NCI-H2029 treated with DMSO at 0.1 percent for 48 hours (cell line): ENCODE measurements around the gene TRPM3.

Experiments used
- DNase-seq: peaks from one replicate; lab custom pipeline; 2025; lab: John Stamatoyannopoulos, UW

Gene TRPM3

GRCh38 chr9:70883963-70884793, 237.2 kb downstream of the TRPM3 start:
- DNase-seq: no peak

DNA sequence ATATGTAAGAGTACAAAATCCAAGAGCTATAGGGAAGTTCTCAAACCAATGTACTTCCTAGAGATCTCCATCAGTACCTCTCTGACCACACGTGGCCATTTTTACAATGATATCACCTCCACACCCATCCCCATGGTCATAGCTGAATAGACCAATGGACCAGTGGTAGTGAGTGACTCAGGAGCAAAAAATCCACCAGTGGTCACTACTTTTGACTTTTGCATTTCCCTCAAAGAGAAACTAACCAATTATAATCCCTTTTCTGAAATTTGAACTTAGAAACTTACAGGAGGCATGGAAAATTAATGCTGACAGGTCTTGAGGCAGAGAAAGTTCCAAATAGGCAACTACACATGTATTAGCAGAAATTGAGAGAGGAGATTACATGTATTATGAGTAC, 238.4 kb downstream of the TRPM3 start:
- no peak for DNase-seq

- no peak for DNase-seq
Observed at GRCh38 chr9:70881333-70881732, 240.1 kb downstream of the TRPM3 start.

- no peak for DNase-seq
Observed at GRCh38 chr9:70880535-70880934, 240.9 kb downstream of the TRPM3 start.

DNA sequence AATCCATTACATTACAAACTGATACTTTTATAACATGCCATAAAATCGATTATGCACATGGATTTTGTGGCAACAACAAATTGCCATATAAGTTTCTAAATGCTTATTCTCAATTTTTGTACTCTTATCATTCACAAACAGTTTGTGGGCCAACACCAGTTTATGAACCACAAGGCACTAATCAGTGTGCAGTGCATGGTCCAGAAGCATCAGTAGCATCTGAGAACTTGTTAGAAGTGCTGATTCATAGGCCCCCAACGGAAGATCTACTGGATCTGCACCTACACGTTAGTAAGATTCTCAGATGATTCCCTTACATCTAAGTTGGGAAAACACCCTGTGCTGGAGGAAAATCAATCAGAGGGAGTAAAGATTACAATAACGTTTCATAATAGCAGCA, 242.8 kb downstream of the TRPM3 start:
- no peak for DNase-seq

- no peak for DNase-seq
Observed at GRCh38 chr9:70874451-70874850, 247.0 kb downstream of the TRPM3 start.

GRCh38 chr9:70873506-70873905, 247.9 kb downstream of the TRPM3 start:
- no peak for DNase-seq

- DNase-seq: no peak
Observed at GRCh38 chr9:70868661-70869652, 252.5 kb downstream of the TRPM3 start.

GRCh38 chr9:70868041-70868440, 253.4 kb downstream of the TRPM3 start:
- DNase-seq: no peak

DNA sequence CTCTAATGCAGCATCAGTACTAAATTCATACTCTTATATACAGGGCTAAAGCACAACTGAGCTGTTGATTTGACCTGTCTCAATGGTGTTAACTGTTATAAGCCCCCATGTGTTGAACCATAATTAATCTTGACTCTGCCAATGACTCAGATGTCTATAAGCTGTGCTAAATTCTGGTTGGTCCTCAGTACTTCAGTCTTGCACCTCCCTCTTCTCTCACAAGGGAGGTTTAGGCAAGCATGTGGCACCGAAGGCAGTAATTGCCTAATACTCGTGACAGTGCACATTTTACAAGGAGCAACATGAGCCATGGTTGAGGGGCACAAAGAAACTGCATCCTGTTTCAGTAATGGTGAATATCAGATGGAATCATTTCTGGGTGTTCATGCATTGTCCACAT, 255.9 kb downstream of the TRPM3 start:
- no peak for DNase-seq

DNA sequence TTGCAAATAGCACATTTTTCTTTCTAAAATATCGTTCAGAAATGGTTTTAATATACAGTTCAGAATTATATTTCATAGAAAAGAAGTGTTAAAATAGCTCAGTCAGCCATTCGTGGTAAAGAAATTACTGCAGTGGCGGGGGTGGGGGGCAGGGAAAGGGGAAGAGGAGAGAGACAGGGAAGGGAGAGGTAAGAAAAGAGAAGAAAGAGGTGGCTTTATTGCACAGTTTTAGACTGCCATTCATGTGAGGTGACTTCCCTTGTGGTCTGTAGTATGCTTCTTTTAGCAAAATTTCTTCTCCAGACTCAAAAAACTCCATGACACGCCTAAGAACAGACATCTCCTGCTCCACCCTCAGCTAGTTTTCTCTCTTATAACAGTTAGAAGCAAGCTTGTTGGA, 259.6 kb downstream of the TRPM3 start:
- no peak for DNase-seq

- no peak for DNase-seq
Observed at GRCh38 chr9:70861376-70861775, 260.0 kb downstream of the TRPM3 start.

DNA sequence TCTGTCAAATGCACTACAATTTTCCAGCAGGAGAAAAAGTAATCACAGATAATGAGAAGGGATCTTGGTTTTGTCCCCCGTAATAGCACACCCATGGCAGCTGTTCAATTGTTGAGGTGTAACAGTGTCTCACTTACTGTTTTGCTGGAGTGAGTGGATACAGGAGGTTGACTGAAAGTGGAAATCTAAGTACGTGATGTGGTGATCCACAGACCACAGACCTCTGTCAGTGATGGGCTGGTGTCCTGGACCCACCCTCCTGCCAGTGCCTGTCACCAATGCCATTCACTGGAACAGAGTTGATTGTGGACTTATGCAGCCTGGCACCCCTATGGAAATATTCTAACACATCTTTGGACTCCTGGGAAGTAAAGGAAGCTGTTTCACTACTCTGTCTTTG, 261.7 kb downstream of the TRPM3 start:
- no peak for DNase-seq

- no peak for DNase-seq
Observed at GRCh38 chr9:70856411-70856810, 265.0 kb downstream of the TRPM3 start.

DNA sequence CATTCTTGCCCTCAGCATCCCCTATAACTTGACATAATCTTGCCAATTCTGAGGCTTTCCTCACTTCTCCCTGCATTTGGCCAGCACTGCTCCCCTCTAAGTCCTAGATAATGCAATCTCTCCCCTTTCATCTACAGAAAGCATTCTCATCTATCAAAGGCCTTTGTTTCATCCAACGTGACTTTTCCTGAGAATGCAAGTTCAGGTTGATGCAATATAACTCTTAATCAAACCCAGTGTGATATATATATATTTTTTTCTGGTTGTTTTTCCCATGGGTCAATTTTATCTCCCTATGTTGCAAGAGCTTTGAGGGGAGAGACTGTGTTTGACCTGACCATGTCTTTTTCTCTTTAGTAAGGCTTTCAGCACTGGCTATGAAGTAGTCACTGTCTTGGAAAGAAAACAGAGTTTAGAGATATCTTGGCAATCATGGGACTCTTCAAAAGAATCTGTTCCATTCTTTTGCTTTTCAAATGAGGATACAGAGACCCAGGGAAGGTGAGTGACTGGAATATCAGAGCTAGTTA, 268.6 kb downstream of the TRPM3 start:
- DNase-seq: no peak

DNA sequence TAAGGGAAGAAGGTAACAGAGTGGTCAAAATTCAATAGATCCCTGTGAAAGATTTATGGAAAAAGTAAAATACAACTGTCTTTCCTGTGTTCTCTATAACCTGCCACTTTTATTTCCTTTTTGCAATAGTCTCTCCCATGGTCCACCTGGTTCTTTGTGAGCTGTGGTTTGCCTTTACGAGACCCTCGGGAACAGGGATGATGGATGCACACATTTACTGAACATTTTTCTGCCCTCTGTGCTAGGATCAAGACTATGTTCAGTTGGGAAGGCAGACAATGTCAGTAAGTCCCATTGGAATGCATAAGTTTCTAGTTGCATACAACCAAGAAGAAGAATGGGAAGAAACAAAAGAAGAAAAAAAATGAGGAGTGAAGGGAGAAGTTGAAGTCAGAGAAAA, 281.2 kb downstream of the TRPM3 start:
- DNase-seq: no peak

DNA sequence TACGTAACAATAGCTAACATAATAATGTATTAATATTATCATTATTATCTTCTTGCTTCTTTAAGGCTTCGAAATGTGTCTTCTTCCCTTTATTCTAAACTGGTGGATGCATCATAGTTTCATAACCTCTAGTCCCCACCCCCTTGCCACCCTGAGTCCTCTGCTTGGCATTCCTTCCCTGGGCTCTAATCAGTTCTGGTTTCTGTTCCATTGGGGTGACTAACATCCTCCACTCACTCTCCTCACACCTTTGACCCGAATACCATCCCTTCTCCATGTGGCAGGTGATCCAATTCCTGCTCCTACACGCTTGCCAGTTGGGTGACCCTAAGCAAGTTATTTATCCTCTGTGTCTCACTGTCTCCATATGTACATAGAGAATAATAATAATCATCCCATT, 286.1 kb downstream of the TRPM3 start:
- no peak for DNase-seq

GRCh38 chr9:70832492-70832891, 288.9 kb downstream of the TRPM3 start:
- no peak for DNase-seq

DNA sequence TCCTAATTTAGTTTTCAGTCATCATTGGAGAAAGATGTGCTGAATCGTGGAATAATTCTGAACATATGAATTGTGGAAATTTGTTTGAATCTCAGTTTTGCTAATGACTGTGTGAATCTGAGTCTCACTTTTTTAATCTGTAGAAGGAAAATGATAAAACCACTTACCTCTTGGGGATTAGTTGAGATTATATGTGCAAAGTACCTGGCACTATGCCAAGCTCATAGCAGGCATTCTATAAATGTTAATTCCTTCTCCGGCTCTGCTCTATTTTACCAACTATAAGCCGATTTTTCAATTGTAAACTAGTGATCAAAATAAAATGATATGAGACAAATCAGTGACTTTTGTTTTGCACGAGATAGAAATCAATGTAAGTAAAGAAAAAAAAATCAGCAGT, 290.8 kb downstream of the TRPM3 start:
- no peak for DNase-seq

DNA sequence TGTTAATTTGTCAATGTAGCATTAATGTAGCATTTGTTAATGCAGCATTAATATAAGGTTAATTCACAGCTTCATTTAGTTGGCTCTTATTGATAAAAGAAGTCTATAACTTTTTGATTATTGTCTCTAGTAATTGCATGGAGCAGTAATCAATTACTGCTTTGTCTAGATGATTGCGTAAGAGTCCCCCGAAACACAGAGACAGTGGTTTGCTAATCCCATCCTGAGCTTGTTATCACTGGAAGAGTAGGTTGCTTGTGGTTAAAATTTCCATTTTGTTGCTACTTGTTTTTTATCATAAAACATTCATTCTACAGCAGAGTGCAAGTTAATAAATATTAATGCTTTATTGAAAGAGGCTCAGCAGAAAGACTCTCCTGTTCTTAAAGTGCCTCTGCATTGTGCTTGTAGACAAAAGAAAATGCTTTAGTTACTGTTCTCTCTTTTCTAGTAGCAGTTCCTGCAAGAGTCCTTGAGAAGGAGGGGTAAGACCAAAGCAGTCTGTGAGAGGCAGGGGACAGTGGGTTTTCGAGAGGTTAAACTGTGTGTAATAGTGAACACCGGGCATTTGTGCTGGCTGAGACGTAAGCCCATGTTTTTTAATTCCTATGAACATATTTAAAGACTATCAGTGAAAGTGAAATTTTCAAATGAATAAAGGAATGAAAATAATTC, 291.7 kb downstream of the TRPM3 start:
- DNase-seq: no peak

DNA sequence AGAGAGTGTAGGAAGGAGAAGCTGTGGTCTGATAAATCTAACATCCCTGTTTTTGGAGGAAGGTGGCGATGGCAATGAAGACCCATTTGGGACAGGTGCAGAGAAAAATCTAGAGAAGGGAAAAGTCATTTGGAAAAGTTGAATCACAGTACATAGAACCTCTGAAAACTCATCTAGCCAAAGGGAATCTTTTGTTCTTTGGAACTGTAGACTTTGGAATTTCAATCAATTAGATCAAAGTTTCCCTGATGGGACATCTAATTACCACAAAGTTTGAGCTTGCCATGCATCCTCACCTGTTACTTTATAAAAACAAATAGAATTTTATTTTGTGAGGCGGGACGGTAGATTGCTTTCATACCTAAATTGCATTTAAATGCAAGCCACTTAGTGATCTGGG, 294.9 kb downstream of the TRPM3 start:
- no peak for DNase-seq

DNA sequence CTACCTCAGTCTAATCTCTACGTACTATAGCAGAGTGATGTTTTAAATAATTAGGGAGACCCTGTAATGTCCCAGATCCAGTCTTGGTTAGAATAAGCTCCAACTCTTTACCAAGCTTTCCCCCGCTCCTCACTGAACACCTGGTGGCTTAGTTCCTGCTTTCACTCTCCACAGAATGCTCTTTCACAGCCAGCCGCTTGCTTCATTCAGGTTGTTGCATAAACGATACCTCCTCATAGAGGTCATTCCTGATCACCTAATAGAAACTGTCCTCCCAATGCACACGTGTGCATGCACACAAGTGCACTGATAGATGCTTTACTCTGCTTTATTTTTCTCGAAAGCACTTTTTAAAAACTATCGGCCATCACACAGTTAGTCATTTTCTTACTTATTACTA, 298.1 kb downstream of the TRPM3 start:
- DNase-seq: no peak
